ENCODE measurements around the gene PUDP. TPM values are rescaled to one million over a fixed set of nuclear protein-coding genes. Genes with fewer than 3 reads are reported as not detected.
A peak's percentile ranks its signal among the peaks of the same experiment; 100 is the strongest.

The PUDP gene
- total and polyA plus RNA-seq, 8 donors, result 1.8 to 42.0 (median 18.5) TPM

GRCh38 chrX:7055386-7056137 is 92.4 kb downstream of the PUDP start:
- H3K9me3 ChIP-seq, result no peaks in the 10 kb centered on the region
- no peak for TF ChIP-seq EP300 (IDR thresholded peaks at IDR 0.05)
- no peak for TF ChIP-seq CTCF (IDR thresholded peaks at IDR 0.05)
- TF ChIP-seq POLR2AphosphoS5 (IDR thresholded peaks at IDR 0.05), result no peak
- no peak for TF ChIP-seq POLR2A (IDR thresholded peaks at IDR 0.05)
- H3K27me3 ChIP-seq, result no peaks in the 10 kb centered on the region
- 35 to 68% (median 42%) methylated on average over 10 of the region's 10 CpGs for WGBS, 5 donors
- H3K4me1 ChIP-seq, result peaks cover 0 to 5% (median 0%) of the 10 kb centered on the region in 4 donors
- no peak overlapping the region for H3K4me3 ChIP-seq
- intact Hi-C loops (cut with DNase I; ENCODE audit: low total_unique reads), result no loop called here
- DNase-seq, result peak; percentile 48 to 77
- peaks cover 0 to 55% (median 20%) of the 10 kb centered on the region in 4 donors for H3K36me3 ChIP-seq
- peak overlapping the region; percentile 45 to 73 (median 63) for H3K27ac ChIP-seq

- Histone ChIP-seq H3K4me1 (peaks cover 0 to 5% (median 0%) of the 10 kb centered on the region in 4 donors), H3K36me3 (peaks cover 0 to 55% (median 24%) of the 10 kb centered on the region in 4 donors), H3K27me3 (no peaks in the 10 kb centered on the region), H3K4me3 (no peak overlapping the region), H3K9me3 (no peaks in the 10 kb centered on the region), H3K27ac (peak overlapping the region in 3 of 5 donors; percentile 63 to 70 (median 66))
- TF ChIP-seq EP300 (IDR thresholded peaks at IDR 0.05) (no peak), POLR2AphosphoS5 (IDR thresholded peaks at IDR 0.05) (no peak), CTCF (IDR thresholded peaks at IDR 0.05) (no peak), POLR2A (IDR thresholded peaks at IDR 0.05) (no peak)
- intact Hi-C loops (cut with DNase I; ENCODE audit: low total_unique reads), result no loop called here
- no peak for DNase-seq
- WGBS, 5 donors, result 89 to 96% (median 94%) methylated on average over 13 to 14 of the region's 14 CpGs
These were observed 93.4 kb downstream of the PUDP start for GRCh38 chrX:7054219-7055216.

- no peak overlapping the region for H3K27ac ChIP-seq
- H3K36me3 ChIP-seq, result peaks cover 0 to 54% (median 25%) of the 10 kb centered on the region in 4 donors
- H3K9me3 ChIP-seq, result no peaks in the 10 kb centered on the region
- TF ChIP-seq EP300 (IDR thresholded peaks at IDR 0.05), result no peak
- TF ChIP-seq POLR2AphosphoS5 (IDR thresholded peaks at IDR 0.05), result no peak
- no peak for TF ChIP-seq CTCF (IDR thresholded peaks at IDR 0.05)
- no peak for TF ChIP-seq POLR2A (IDR thresholded peaks at IDR 0.05)
- DNase-seq, result no peak
- intact Hi-C loops (cut with DNase I; ENCODE audit: low total_unique reads), result no loop called here
- 94 to 100% (median 96%) methylated on average over 5 to 6 of the region's 6 CpGs for WGBS, 5 donors
- no peaks in the 10 kb centered on the region for H3K27me3 ChIP-seq
- peaks cover 0 to 5% (median 0%) of the 10 kb centered on the region in 4 donors for H3K4me1 ChIP-seq
- H3K4me3 ChIP-seq, result no peak overlapping the region
These were observed 95.4 kb downstream of the PUDP start for GRCh38 chrX:7052541-7052940.

GRCh38 chrX:7050271-7050670 is 97.7 kb downstream of the PUDP start:
- 89 to 93% (median 92%) methylated on average over 11 of the region's 11 CpGs for WGBS, 5 donors
- no peak overlapping the region for H3K4me3 ChIP-seq
- TF ChIP-seq POLR2A (IDR thresholded peaks at IDR 0.05), result no peak
- no peak for TF ChIP-seq POLR2AphosphoS5 (IDR thresholded peaks at IDR 0.05)
- no peak for TF ChIP-seq CTCF (IDR thresholded peaks at IDR 0.05)
- no peak for TF ChIP-seq EP300 (IDR thresholded peaks at IDR 0.05)
- no peaks in the 10 kb centered on the region for H3K9me3 ChIP-seq
- no peak for DNase-seq
- H3K4me1 ChIP-seq, result no peaks in the 10 kb centered on the region
- H3K27me3 ChIP-seq, result no peaks in the 10 kb centered on the region
- H3K36me3 ChIP-seq, result peaks cover 0 to 38% (median 18%) of the 10 kb centered on the region in 4 donors
- intact Hi-C loops (cut with DNase I; ENCODE audit: low total_unique reads), result no loop called here
- no peak overlapping the region for H3K27ac ChIP-seq
